GM21786 (cell line): Measurements from ENCODE around the gene TFAP2A.

Source experiments
- ATAC-seq: cut with Tn5 transposase; IDR thresholded peaks from one replicate; pipeline ENCODE4 v1.9.1; 2021; ENCODE audit not compliant: unreplicated experiment

The TFAP2A gene

GRCh38 chr6:10426781-10427279, 12.0 kb upstream of the TFAP2A start:
- no peak for ATAC-seq

DNA sequence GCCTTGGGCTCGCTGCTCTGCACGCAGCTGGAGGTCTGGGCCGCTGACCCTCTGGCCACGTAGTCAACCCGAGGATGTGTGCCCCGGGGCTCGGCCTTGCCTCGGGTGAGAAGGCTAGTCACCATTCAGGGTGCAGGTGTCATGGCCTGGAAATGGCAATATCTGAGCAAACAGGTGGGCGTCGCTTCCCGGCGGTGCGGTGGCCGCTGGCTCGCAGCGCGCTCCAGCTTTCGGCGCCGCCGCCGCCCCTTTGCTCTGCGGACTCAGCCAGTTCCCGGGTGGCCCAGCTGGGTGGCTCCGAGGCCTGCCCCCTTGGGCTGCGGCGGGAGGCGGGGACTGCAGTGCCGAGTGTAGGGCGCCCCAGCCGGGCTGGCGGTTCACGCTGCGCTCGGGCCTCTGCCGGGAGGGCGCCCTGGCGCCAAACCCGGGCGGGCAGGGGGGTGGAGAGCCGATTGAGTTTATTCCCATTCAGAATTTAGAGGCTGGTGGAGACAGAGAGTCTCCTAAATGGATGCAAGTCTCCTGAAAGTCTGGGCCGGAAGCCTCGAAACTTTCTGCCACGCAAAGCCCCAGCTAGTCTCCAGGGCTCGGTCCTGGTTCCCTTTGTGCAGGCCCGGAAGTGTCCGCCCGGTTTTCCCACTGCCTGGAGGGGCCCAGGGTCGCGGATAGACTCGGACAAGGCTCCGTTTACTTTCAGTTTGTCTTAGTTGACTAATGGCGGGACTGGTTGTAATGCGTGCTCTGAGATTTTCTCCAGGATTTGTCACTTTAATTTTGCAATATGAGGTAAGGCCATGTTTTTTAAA, 11.3 kb upstream of the TFAP2A start:
- ATAC-seq = peak; percentile 54

DNA sequence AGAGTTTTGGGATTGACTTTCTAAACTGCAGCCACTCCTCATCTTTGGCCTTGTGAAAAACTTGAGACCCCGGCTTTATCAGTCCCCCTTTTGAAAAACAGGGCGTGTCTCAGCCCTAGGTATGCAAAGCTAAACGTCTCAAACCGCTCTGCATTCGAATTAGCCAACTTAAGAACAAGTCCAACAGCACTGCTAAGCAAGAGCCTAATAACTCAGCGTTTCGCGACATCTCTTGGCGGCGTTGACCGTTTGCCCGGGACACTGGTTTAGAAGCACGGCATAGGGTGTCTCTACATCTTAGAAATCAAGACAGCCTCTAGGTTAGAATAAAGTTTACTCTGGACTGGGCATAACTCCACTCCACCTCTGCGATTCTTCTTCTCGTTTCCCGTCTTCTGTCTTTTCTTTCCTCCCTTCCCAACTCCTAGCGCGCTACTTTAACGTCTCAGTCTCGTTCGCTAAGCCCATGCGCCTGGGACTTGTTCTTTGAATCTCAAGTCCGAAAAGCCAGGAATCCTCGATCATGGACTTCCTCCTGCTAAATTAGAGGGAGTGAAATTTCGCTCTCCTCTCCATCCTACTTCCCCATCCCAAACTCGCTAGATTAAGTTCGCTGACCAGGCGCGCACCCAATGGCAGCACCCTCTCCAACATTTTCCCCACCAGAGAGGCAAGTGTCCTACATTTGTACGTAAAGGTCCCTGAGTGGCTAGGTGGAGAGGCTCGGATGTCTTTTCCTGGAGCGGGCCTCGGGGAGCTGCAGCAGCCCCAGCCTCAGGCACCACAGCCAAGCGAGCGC, 10.5 kb upstream of the TFAP2A start:
- no peak for ATAC-seq

DNA sequence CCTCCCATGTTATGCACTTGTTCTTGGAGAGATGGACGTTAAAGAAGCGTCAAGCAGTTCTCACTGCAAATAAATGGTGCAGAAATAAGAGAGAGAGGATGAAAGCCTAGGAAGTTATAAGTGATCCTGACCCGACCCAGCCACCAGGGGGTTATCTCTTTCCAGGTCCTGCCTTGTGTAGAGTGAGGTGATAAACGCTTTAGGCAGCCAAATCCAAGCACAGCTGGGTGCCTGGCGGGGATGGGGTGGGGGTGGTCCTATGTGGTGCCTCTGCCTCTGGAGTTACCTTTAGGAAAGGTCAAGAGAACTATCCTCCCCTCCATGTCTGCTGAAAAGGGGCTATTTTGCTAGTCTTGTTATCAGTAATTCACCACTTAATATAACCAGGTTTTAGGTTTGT, 9.2 kb upstream of the TFAP2A start:
- no peak for ATAC-seq

GRCh38 chr6:10422737-10423034, 7.8 kb upstream of the TFAP2A start:
- ATAC-seq = no peak

DNA sequence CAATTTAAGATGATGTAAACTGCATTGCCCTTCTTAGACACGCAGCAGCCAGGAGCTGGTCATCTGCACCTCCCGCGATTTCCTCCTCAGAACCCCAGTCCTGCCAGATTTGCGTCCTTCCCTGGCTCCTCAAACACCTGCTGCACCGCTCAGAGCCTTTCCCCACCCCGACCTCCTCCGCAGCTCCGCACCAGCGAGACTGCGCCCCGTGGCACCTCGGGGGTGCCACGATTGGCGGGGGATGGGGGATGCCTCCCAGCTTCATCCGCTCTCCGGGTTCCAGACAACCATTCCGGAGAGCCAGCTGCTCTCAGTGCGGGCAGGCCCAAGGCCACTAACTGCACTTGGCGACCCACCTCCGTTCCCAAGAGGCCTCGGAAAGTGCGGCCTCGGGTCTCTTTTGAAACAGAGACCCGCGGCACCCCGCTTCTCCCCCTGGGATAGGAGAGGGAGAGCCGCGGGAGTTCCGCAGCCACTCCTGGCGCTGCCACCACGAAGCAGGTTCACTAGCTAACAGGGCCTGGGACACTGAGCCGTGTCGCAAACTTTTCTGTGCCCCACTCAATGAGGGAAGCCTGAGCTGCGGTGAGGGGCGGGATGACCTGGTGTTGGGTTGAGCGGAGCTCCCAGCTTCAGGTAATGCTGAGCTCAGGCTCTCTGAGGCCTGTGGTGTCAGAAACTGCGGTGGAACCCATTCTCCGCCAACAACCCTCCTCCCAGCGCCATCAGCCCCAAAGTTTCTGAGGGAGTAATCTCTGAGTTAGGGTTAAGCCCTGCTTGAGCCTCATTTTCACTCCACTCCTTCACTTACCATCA, 7.3 kb upstream of the TFAP2A start:
- ATAC-seq = no peak

- no peak for ATAC-seq
These were observed 6.5 kb upstream of the TFAP2A start for GRCh38 chr6:10421158-10421920.

DNA sequence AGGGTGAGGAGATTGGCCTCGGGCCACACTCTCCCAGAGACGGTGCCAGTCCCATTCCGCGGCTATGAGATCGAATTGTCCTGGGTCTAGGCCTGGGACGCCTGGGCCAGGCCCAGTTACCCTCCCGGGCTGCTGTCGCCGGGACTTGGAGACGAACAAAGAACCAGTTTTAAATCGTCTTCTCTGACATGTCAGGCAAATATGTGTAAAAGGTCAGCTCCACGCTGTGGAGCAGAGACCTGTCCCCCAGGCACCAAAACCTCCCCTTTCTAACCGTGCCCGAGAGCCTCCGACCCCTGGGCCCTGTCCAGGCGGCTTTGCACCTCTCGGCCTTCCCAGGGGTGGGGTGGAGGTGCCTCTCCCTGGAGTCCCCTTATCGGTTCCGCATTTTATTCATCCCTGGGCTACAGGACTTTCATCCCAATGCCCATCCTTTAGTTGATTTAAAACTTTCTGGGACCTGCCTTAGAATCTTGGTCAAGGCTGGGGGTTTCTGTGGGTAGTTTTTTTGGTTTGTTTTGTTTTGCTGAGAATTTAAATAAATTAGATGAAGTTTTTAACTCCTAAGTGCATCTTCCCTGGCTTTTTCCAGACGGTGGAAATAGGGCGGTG, 5.8 kb upstream of the TFAP2A start:
- ATAC-seq = no peak

DNA sequence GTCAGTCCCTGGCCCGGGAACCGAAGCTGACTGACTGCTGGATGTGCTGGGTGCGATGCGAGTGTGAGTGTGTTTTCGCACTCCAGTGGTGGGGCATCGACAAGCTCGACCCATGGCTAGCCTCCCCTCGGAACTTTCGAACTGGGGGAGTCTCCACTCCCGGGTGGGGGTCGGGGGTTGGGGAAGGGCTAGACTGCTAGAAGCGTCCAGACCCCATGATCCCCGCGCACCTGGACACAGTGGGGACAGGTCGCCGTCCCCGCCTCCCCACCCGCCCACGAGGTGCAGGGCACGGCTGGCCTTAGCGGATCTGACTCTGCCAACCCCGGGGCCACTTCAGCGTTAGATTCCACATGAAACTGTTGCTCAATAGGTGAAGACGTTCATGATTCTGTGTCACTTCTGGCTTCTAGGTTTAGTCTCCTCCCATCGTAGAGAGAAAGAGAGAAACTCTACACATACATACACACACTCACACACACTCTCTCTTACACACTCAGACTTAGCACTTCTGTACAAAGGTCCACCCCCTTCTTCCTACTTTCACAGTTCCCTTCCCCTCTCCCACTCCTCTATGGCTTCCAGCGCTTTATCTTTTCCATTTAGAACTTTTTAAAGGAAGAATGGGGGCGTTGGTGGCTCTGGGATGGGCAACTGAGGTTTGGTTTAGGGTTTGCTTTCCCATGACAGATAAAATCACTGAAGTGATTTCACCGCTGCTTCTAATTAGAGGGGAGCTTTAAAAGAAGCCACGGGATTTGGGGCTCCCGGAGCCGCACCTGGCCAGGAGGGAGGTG, 5.1 kb upstream of the TFAP2A start:
- no peak for ATAC-seq

DNA sequence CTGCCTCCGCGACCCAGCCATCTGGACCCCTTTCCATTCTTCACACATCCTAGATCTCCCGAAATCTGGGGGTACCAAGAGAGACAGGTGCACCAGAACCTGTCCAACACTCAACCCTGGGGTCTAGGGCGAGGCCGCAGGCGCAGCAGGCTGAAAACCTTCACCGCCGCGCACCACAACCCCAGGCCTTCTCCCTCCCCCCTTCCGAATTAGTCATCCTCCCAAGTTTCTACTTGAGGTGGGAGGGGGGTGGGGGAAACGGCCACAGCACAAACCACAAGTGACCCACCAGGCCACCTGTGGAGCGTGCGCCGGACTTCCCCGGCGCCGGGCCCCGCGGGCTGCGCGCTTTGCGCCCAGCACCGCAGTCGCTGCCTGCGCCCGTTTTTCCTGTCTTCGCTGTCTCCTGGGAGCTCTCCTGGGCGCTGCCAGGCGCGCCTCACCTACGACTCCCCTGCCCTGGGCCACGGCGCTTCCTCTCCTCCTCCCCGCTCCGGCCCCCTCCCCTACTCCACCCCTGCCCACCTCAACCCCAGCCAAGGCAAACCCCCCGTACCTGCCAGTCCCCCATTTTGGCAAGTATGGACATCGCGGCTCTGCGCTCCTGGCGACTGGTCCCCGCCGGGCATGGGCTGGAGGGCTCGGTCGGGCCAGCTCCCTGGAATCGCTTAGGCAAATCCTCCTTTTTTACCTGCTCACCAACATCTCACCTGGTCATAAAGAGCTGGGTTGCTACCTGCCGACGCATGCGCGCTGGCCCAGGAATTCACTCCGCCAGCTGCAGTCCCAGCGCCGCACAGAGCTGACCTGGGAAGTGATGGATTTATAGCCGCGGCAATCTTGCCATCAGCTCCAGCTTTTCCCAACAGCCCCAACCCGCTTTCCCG, 4.2 kb upstream of the TFAP2A start:
- peak; percentile 24 for ATAC-seq

GRCh38 chr6:10418361-10418861, 3.5 kb upstream of the TFAP2A start:
- ATAC-seq = no peak

DNA sequence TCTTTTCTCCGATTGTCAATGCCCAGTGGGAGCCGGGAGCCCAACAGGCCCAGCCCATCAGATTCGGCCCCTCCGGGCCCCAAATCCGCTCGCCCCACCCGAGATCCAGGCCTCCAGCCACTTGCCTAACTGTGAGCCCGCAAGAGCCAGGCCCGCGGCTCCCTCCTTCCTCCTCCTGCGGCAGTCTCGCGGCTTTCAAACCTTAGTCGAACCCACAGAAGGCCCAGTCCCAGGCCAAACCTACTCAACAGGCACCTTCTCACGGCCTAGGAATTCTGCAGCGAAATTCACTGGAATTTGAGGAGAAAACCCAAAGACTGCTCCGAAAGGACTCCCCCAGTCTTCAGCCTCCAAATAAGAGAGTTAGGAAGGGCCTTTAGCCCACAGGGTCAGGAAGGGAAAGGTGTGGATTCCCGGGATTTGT, 2.8 kb upstream of the TFAP2A start:
- ATAC-seq = no peak

- no peak for ATAC-seq
These were observed 2.2 kb upstream of the TFAP2A start for GRCh38 chr6:10416863-10417641.

DNA sequence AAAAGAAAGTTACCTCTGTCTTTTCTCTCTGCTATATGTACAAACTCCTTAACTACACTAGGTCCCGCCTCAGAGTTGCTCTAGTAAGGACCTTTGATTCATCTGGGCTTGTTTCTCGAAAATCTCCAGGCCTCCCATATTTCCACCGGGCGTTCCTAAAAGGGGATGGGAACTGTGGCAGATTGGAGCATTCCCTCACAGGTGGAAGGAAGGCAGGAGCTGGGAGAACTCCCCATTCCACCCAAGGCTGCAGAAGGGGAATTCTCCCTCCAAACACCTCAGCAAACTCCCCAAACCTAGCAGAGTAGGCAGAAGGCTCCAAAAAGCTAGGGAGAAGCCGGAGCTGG, 1.6 kb upstream of the TFAP2A start:
- ATAC-seq = no peak

DNA sequence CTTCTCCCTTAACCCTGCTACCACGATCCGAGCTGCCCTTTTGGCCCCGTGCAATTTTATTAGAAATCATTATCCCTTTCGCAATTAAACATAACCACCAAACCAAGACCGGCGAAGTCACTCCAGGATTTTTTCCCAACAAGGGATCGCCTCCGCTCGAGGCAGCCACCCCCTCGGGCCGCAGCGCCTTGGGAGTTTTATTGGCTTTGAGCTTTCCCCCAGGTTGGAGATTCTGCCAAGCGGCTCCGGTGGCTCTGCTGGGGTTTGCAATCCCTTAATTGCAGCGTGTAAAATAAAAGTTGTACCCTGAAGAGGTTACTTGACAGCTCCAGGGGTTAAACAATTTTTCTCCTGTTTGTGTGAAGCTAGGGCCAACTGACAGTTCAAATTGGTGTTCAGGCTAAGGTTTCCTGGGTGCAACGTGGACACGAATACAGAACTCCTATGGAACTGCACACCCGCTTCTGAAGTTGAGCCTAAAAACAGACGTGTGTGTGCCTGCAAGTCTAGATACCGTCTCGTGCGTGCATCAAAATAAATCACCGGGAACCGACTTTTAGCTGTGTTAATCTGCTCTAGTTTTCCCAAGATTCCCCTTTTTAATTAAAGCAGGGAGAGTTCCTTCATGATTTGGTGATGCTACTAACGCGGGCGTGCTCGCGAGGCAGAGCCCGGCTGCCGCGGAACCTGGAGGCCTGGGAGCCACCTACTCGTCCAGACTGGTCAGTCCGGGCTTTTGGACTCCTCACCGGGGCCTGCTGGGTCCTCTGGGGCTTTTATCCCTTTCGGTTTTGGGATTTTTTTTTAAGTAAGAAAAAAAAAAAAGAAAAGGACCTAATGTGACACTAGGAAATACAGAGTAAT, 975 bp upstream of the TFAP2A start:
- ATAC-seq = no peak

DNA sequence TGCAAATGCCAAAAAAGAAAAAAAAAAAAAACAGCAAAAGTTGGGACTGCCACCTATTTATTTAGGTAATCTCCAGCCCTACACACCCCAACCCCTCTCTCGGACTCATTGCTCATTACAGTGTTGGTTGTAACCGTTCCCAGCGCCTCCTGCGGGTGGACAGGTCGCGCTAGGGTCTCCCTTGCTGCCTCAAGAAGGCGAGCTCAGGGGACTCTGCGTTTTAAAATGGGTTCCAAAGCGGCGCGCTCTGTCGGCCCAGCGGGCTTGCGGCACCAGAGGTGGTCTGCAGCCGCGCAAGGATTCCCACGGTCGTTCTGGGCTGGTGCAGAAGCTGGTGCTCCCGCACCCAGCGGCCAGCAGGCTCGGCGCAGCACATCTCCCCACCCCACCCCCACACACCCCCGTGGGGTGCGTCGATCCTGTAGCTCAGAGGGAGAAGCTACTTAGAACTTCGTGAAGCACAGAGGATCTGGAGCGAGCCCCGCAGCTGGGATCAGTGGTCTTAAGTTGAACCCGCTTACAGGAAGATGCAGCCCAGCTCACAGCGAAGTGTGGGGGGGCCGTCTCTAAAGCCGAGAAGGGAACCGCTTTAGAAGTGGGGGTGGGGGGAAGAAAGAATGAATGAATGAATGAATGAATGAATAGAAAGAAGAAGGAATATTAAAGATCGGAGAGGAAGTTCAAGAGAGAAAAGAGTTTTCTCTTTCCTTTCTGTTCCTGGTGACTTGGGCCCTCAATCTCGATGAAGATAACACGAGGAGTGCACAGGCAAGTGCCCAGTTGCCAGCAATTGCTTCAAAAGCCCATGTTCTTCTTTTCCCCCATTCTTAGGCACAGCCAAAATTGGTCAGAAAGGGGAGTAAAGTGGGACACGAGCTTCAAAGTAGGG, 780 bp downstream of the TFAP2A start:
- no peak for ATAC-seq
